SW480 (cell line): Measurements from ENCODE around the gene A1BG.
A peak's percentile ranks its signal among the peaks of the same experiment; 100 is the strongest.
"Not testable (repeated sequence)": the region's sequence is repeated elsewhere in the genome, so short reads cannot be mapped to it uniquely, and the experiment has no call there.

Experiments
- DNase-seq: peaks from one replicate; pipeline ENCODE4 v3.0.0-alpha.2; 2016; ENCODE audit warnings: low spot score

The A1BG gene

DNA sequence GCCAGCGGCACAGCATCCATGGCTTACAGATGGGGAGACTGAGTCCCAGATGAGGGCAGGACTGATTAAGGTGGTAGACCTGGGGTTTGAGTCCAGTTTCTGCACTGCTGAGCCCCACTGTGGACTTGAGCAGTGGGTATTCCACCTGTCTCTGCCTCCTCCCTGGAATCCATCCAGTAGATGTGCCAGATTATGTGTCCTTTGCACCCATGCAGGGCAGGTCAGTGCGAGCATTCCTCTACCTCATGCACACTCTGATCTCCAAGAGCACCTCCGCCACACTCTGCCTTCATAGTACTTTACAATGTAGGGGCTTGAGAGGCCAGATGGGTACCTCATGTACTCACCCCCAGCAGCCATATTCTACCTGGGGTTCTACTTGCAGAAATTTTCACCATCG is 16.5 kb downstream of the A1BG start:
- no peak for DNase-seq

DNA sequence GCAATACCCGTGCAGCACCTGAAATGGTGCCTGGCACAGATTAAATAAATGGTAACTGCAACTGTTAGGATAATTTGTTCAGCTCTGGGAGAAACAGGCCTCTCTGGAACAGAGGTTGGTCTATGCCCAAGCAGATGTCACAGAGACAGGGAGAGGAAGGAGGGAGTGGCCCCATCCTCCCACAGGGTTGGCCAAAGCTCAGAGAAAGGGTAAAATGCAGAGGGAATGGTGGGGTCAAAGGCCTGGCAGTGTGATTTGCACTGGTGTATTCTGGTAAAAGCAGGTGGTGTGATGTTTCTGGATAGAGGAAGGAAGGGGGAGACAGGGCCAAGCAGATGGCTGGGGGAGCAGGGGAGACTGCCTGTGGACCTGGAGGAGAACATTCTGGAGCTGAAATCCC is 17.1 kb downstream of the A1BG start:
- no peak for DNase-seq

DNA sequence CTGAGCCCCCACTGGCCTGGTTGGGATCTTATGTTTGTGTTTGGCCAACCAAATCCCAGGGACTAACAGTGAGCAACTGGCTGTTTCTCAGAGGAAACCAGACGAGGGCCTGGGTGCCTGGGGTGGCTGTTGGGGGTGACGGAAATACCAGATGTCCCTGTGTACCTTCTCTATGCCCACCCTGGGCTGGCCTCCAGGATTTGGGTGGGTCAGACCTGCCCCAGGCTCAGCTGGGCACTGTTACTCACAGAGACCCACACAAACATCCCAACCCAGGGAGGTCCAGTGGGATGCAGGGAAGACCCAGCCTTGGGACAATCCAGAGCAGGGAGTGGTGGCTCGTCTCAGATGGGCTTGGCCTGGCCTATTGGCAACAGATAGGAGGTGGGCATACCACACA is 17.7 kb downstream of the A1BG start:
- DNase-seq, result no peak

DNA sequence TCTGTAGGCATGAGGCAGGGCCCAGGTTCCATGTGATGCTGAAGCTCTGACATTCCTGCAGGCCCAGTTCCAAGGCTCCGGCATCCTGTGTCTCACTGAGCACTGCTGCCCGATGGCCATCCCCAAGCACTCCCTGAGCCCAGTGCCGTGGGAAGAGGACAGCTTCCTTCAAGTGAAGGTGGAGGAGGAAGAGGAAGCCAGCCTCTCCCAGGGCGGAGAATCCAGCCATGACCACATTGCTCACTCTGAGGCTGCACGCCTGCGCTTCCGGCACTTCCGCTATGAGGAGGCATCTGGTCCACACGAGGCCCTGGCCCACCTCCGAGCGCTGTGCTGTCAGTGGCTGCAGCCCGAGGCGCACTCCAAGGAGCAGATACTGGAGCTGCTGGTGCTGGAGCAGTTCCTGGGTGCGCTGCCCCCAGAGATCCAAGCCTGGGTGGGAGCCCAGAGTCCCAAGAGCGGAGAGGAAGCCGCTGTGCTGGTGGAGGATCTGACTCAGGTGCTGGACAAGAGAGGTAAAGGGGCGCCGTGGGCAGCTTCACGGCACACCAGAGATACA is 18.5 kb downstream of the A1BG start:
- no peak for DNase-seq

DNA sequence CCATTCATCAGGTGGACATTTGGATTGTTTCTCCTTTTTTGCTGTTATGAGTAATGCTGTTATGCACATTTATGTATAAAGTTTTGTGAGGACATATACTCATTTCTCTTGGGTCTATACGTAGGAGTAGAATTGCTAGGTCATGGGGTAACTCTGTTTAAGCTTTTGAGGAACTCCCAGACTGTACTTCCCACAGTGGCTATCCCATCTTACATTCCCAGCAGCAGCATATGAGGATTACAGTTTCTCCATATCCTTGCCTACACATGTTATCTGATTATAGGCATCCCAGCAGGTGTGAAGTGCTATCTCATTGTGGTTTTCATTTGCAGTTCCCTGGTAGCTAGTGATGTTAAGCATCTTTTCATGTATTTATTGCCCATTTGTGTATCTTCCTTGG is 20.6 kb downstream of the A1BG start:
- DNase-seq, result no peak

DNA sequence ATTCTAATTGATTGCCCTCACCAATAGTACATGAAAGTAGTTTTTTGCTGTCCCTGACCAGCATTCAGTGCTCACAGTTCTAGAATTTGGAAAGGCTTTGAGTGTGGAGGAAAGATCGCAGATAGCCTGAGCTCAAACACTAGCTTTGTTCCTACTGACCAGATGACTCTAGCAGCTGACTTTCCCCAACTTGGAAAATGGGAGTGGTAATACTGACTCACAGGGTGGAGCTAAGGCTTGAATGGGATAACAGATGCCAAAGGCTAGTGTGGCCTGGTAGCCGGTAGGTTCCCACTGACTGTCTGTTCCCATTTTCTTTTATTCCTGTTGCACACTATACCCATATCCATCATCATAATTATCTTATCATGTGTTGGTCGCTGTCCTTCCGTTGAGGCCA is 22.8 kb downstream of the A1BG start:
- DNase-seq, result peak; percentile 47

DNA sequence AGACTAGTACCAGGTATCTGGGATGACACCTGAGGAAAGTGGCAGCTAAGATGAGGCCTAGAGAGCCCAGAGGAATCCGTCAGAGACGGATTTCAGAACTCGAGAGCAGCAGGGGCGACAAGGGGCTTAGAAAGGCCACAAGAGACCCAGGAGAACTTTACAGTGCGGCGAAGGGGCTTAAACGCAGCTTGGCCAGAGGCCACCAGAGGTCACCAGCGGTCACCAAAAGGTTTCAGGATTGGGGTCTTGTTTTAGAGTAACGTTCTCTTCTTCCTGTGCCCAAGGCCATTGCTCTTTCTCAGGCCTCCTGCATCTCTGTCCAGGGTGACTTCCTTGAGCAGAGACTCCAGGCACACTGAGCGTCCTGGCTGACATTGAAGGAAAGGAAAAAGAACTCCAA is 24.3 kb downstream of the A1BG start:
- DNase-seq, result peak; percentile 29

DNA sequence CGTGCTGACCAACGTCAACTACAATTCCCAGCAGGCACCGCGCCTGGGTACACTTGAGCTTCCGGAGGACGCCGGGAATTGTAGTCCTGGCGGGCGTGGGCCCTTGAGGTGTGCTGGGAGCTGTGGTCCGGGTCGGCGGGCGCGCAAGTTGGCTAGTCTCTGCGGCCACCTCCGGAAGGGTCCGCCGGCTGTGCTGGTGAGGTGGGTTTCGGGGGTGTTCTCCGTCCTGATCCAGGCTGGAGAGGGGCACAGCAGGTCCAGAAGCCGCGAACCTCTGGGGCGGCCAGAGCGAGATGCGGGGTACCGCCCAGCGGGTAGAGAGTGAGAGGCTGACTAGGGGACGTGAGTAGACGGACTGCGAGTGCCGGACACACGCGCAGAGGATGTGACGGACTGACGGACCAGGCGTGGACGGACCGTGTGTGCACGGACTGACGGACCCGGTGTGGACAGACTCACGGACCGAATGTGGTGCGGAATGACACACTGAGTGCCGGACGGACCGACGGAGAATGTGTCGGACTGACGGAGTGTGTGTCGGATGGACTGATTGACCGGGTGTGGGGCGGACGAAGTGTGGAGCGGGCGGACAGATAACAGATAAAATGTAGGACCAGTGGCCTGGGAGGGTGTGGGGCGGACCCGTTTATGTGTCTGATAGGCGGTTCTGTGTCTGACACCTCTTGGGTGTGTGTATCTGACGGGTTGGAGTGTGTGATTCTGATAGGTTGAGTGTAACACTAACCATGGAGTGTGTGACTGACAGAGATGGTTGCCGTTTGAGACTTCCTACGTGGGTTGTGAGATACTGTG is 26.2 kb downstream of the A1BG start, which contains the start of gene ZSCAN22:
TSS of gene ZSCAN22 (plus strand) at position 81 of the 813 bp plus-strand sequence. CDS start 7,809 bp downstream, outside the sequence.
- DNase-seq, result peak; percentile 97

DNA sequence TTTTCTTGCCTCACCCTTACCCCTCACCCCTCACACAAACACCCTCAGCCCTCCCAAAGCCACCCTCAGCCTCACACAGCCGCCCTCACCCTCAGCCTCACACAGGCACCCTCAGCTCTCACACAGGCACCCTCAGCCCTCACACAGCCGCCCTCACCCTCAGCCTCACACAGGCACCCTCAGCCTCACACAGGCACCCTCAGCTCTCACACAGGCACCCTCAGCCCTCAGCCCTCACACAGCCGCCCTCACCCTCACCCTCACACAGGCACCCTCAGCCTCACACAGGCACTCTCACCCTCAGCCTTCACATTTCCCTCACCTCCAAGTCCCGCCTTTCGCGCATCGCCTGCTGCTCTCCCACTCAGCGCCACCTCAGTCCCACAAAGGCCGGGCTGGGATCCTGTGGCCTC is 26.8 kb downstream of the A1BG start:
- no peak for DNase-seq

DNA sequence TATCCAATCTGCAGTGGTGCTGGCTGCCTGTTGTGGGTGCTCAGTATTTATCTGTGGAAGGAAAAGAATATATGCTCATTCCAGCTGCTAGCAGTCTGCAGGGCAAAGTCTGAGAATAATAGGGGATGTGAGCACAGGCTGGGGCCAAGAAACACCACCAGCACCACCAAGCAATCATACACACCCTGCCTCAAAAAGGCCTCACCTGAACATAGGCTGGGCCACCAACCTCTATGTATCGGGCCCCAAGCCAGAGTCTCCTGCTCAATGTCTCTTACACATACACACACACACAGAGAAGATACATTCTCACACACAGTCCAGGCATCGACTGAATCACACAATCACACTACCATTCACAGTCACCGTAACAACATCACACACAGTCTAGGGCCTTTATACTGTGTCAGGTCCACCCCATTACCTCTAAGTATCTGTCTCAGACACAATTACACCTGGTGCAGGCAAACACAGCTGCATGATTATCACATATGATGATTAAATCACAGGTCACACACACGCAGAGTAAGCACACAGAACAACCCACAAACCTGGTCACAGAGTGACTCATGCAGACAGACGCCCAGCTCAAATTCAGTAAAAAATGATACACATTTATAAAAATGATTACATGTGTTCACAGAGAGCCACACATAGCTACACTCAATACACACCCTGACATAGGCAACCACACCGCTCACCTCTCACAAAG is 27.8 kb downstream of the A1BG start:
- no peak for DNase-seq

DNA sequence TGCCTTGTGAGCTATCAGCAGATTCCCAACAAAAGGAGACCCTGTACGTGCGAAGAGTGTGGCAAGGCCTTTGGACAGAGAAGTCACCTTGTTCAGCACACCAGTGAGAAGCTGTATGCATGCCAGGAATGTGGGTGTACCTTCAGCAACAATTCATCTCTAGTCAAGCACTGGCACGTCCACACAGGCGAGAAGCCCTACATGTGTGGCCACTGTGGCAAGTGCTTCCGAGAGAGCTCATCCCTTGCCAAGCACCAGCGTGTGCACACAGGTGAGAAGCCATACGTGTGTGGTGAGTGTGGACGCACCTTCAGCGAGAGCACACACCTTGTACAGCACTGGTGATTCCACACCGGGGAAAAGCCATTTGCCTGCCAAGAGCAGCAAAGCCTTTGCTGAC is 34.1 kb downstream of the A1BG start:
- DNase-seq, result no peak

DNA sequence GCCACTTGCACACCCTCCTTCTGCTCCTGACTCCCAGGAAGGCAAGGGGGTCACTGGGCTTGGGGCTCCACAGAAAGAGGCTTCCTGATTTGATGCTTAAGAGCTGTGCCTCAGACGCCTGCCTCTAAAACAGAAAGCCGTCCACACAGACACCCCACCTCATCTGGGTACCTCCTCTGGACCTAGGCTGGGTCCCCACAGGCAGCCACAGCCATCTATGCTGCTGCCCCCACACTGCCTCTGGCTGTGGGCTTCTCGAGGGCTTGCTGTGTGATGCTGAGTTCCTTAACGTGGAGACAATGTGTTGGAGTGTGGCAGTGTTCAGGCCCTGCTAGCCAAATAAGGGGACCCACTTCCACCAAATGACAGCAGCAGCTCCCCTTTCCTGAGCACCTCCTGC is 35.0 kb downstream of the A1BG start:
- no peak for DNase-seq

DNA sequence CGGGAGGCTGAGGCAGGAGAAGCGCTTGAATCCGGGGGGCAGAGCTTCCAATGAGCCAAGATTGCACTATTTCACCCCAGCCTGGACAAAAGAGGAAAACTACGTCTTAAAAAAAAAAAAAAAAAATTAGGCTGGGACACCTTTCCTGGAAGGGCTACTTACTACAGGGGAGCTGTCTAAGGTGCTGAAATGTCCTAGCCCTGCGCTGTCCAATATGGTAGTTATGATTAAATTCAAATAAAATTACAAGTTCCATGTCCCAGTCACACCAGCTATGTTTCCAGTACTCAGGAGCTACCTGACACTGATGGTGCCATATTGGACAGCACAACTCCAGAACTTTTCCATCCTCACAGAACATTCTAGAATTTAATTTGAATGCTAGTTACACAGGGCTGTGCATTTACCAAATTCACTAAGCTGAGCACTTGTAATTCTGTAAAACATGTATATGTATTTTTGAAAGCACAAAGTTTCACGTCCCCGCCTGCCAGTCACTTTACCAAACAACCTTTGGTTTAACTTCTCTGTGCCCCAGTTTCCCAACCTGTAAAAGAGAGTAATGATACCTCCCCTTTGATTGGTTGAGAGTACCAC is 35.7 kb downstream of the A1BG start:
- DNase-seq, result no peak

DNA sequence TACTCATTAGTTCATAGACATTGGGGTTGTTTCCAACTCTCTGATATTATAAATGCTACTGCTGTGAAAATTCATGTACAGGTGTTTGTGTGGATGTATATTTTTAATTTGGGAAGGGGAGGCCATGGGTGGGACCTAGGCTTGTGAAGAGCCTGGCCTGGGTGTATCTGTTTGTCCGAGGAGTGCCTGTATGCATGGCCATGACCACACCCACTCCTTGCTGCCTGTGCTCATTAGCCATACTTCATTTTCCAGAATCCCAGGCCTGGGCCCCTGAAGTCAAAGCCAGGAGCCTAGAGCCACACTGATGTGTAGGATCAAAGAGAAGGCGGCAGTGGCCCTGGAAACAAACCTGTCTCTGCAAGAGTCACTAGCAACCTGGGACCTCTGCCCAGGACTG is 37.7 kb downstream of the A1BG start:
- no peak for DNase-seq

DNA sequence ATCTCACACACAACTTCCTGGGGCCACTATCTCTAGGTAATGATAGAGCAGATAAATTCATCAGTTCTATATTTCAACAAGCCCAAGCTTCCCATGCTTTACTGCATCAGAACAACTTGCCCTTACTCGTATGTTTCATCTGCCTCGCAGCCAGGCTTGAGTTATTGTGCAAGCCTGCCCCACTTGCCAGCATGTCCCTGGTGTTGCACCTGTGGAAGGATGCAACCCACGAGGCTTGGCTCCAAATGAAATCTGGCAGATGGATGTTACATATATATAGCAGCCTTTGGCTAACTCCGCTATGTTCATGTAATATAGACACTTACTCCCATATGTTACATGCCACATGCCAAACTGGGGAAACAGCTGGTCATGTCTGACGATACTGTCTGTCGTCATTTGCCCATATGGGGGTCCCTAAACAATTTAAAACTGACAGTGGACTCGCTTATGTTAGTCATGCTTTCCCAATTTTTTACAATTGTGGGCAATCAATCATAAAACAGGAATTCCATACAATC is 41.9 kb downstream of the A1BG start:
- DNase-seq, result no peak

DNA sequence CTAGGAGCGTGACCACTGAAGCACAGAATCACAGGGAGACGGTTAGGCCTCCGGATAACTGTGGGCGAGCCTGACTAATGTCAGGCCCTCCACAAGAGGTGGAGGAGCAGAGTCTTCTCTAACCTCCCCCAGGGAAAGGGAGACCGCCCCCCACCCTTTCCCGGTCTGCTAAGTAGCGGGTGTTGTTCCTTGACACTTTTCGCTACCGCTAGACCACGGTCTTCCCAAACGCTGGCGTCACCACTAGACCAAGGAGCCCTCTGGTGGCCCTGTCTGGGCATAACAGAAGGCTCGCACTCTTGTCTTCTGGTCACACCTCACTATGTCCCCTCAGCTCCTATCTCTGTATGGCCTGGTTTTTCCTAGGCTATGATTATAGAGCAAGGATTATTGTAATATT is 42.6 kb downstream of the A1BG start:
- not testable (repeated sequence) for DNase-seq

DNA sequence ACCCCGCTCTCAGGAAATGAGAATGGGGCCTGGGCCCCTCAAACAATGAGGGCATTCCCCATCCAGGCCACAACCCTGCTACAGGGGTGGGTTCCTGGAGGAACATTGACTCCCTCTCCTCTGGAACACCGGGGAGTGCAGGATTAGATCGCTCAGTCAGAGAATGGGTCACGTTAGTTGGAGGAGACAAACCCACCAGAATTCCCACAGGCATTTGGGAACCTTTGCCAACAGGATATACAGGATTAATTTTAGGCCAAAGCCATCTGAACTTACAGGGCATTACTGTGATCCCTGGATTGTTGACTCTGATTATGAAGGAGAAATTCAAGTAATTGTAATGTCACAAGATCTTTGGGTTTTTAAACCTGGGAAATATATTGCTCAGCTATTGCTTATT is 45.6 kb downstream of the A1BG start:
- no peak for DNase-seq

DNA sequence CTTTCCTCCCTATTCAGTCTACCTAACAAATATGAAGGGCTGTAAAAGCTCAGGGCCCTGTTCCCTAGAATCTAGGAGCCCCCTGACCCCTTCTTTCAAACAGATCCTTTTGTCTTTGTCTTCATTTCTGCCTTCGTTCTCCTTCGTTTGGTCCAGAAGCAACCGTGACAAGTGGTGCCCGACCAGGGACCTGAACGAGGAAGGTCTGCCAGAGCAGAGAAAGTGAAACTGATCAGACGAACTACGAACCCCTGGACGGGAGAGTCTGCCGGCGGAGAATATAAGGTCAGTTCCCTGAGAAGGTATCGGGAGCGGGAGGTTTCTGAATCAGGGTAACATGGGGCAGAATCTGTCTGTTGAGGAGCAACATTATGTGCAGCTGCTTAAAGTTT is 47.4 kb downstream of the A1BG start:
- peak; percentile 19 for DNase-seq

DNA sequence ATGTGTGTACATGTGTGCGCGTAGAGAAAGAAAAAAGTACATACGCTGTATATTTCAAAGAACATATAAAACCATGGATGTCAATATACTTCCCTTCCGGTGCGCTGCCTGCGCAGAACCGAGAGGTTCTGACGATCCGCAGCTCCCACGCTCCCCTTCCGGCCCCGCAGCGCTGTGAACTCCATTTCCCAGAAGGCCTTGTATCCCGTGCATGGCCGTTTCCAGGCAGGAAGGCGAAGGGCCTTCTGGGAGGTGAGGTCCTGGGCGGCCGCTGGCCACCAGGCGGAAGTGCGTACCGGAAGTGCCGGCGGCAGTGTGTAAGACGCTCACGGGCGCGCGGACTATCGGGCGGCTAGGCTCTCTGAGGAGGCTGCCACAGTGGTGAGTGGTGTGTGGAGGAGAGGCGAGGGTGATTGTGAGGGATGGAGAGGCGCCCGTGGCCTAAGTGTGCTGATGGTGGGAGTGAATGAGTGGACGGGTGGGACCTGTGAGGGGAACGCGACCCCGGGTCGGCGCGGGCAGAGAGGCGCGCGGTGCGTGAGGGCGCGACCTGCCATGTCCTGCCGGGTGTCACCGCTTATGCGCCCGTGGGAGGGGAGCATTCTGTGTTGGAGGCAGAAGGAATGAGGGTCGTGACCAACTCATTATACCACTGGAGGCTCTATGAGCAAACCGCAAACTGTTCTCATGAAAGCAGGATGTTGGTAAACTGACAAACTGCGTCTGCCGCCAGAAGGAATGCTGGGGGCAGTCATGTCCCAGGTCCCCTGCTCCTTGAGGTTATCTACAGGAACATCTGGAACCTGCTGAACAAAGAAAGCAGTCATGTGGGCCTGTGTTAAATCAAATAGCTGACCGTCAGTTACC is 48.0 kb downstream of the A1BG start, which contains the start of gene ERVK3-1:
TSS of gene ERVK3-1 (plus strand) at position 313 of the 867 bp plus-strand sequence. CDS start 6,792 bp downstream, outside the sequence.
- DNase-seq, result peak; percentile 98

DNA sequence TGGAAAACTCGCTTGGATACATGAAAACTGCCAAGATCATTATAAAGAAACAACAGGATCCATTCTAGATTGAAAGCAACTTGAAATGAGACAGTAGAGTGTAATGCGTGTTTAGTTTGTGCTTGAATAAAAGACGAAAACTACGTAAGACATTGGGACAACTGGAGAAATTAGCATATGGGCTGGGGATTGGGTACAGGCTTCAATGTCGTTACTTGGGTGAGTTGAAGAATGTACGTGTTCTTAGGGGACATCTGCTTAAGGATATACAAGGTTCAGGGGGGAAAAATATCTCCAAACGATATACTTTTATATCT is 48.6 kb downstream of the A1BG start:
- DNase-seq, result no peak

DNA sequence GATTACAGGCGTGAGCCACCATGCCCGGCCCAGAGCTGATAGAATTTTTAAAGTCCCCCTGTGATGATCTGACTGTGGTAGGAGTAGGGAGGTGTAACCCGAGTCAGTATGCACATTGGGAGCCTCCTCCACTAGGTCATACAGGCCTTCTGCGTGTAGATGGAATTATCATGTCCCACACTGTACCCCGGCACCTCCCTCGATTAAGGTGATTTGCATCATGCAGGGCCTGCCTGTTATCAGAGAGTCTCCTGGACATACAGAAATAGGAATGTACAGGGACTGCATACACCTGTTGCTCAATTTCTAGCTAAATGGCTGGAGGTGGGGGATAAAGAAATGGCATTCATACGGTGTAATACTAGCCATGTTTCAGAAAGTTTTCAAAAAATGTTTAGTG is 49.0 kb downstream of the A1BG start:
- DNase-seq, result no peak

DNA sequence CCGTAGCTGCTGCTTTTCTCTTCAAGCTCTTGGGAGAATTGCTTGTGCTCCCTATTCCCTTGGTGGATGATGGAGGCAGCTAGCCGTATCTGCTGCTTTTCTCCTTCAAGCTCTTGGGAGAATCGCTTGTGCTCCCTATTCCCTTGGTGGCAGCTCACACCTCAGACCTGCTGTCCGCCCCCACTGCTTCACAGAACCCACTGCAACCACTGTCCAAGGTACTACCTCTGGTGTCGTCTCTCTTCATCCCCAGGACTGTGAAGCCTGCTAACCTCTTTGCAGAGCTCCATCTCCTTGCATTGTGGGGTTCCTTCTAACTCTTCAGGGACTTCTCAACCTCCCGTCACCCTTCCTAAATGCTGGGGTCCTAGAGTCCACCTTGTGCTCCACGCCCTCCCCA is 52.7 kb downstream of the A1BG start:
- no peak for DNase-seq
